ENCODE results near the gene HTR3C. TPM values are rescaled to one million over a fixed set of nuclear protein-coding genes. Genes with fewer than 3 reads are reported as not detected.

The HTR3C gene
- total and polyA plus RNA-seq, 10 donors = not detected

DNA sequence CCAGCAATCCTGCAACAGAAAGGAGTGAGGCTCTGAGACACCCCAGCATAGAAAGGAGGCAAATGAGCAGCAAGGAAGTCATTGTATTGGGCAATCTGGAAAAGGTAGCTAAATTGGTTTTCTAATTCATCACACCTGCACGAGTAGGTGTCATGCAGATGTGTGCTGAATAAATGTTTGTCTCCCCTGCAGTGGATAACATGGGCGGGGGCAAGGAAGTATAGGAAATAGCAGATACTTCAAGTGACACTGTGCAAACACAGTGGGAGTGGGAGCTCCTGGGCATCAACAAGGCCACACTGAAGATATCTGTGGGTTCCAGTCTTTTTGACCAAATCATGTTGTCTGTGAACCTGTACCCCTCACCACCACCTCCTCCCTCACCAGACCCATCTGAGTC is 29.6 kb downstream of the HTR3C start:
- 59 to 76% (median 73%) methylated on average over 2 of the region's 2 CpGs for WGBS, 5 donors
- DNase-seq = no peak
- Histone ChIP-seq H3K9me3 (peaks cover 0 to 9% (median 0%) of the 10 kb centered on the region in 8 donors), H3K4me3 (no peak overlapping the region), H3K4me1 (no peaks in the 10 kb centered on the region), H3K27ac (no peak overlapping the region), H3K27me3 (replicated peaks in 1 of 7) (no peaks in the 10 kb centered on the region), H3K36me3 (no peaks in the 10 kb centered on the region)
- intact Hi-C loops (cut with DNase I; ENCODE audit: low total_unique reads) = no loop called here
- no peak for TF ChIP-seq CTCF (IDR thresholded peaks at IDR 0.05 in 8 of 11, conservative IDR thresholded peaks at IDR 0.05 in 3 of 11)
- no peak for TF ChIP-seq POLR2A (IDR thresholded peaks at IDR 0.05)
- no peak for TF ChIP-seq POLR2AphosphoS5 (IDR thresholded peaks at IDR 0.05)

GRCh38 chr3:184085389-184085852 is 32.6 kb downstream of the HTR3C start:
- WGBS, 5 donors = 43 to 55% (median 47%) methylated on average over 3 of the region's 3 CpGs
- H3K27me3 ChIP-seq (replicated peaks in 1 of 7) = no peaks in the 10 kb centered on the region
- peaks cover 0 to 10% (median 0%) of the 10 kb centered on the region in 8 donors for H3K9me3 ChIP-seq
- no peaks in the 10 kb centered on the region for H3K36me3 ChIP-seq
- H3K4me1 ChIP-seq = no peaks in the 10 kb centered on the region
- intact Hi-C loops (cut with DNase I; ENCODE audit: low total_unique reads) = no loop called here
- DNase-seq = no peak
- no peak for TF ChIP-seq POLR2AphosphoS5 (IDR thresholded peaks at IDR 0.05)
- TF ChIP-seq POLR2A (IDR thresholded peaks at IDR 0.05) = no peak
- TF ChIP-seq CTCF (IDR thresholded peaks at IDR 0.05 in 8 of 11, conservative IDR thresholded peaks at IDR 0.05 in 3 of 11) = no peak
- H3K27ac ChIP-seq = no peak overlapping the region
- H3K4me3 ChIP-seq = no peak overlapping the region

GRCh38 chr3:184092199-184092598 is 39.4 kb downstream of the HTR3C start:
- no peak overlapping the region for H3K4me3 ChIP-seq
- H3K9me3 ChIP-seq = peaks cover 6 to 36% (median 29%) of the 10 kb centered on the region in 8 donors
- DNase-seq = no peak
- 82 to 95% (median 94%) methylated on average over 3 of the region's 3 CpGs for WGBS, 5 donors
- peaks cover 0 to 6% (median 0%) of the 10 kb centered on the region in 7 donors for H3K27me3 ChIP-seq (replicated peaks in 1 of 7)
- H3K4me1 ChIP-seq = no peaks in the 10 kb centered on the region
- intact Hi-C loops (cut with DNase I; ENCODE audit: low total_unique reads) = no loop called here
- no peaks in the 10 kb centered on the region for H3K36me3 ChIP-seq
- TF ChIP-seq POLR2AphosphoS5 (IDR thresholded peaks at IDR 0.05) = no peak
- no peak for TF ChIP-seq CTCF (IDR thresholded peaks at IDR 0.05 in 8 of 11, conservative IDR thresholded peaks at IDR 0.05 in 3 of 11)
- no peak for TF ChIP-seq POLR2A (IDR thresholded peaks at IDR 0.05)
- no peak overlapping the region for H3K27ac ChIP-seq

DNA sequence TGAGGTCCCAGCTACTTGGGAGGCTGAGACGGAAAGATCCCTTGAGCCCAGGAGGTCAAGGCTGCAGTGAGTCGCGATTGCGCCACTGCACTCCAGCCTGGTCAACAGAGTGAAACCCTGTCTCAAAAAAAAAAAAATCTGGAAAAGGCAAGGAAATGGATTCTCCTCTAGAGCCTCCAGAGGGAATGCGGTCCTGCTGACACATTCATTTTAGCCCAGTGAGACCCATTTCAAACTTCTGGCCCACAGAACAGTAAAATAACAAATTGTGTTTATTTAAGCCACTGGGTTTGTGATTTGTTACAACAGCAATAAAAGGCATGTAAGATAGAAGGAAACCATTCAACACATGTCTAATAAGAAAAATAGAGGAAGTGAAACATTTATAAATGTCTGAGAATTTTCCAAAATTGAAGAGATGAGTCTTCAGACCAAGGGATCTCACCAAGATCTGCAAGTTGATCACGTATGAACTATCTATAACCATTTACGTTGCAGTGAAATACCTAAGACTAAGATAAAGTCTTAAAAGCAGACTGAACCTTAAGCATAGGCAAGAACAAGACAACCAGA is 44.0 kb downstream of the HTR3C start, which contains the start of gene HTR3E:
HTR3E (plus strand) TSS at position 254 of the 573 bp plus-strand sequence. CDS start 466 bp downstream, outside the sequence.
- DNase-seq = no peak
- TF ChIP-seq POLR2AphosphoS5 (IDR thresholded peaks at IDR 0.05) = no peak
- TF ChIP-seq POLR2A (IDR thresholded peaks at IDR 0.05) = no peak
- no peak for TF ChIP-seq CTCF (IDR thresholded peaks at IDR 0.05 in 8 of 11, conservative IDR thresholded peaks at IDR 0.05 in 3 of 11)
- Histone ChIP-seq H3K27ac (no peak within 1 kb of the TSS), H3K36me3 (no peaks in the 10 kb centered on the region), H3K9me3 (peaks cover 6 to 21% (median 14%) of the 10 kb centered on the region in 8 donors), H3K27me3 (replicated peaks in 1 of 7) (peaks cover 0 to 6% (median 0%) of the 10 kb centered on the region in 7 donors), H3K4me3 (no peak within 1 kb of the TSS), H3K4me1 (no peaks in the 10 kb centered on the region)
- intact Hi-C loops (cut with DNase I; ENCODE audit: low total_unique reads) = no loop called here
- WGBS, 5 donors = 81 to 91% (median 89%) methylated on average over 7 of the region's 7 CpGs

All from spleen (tissue), 11 donors.